Spleen (tissue), 11 donors: ENCODE data around the gene IGFL1. TPM values are rescaled to one million over a fixed set of nuclear protein-coding genes. Genes with fewer than 3 reads are reported as not detected.
"Not testable (repeated sequence)": the region's sequence is repeated elsewhere in the genome, so short reads cannot be mapped to it uniquely, and the experiment has no call there.

ENCODE experiments used
- DNase-seq: peaks from one replicate; pipeline ENCODE4 v3.0.0-alpha.2; 2020
- H3K27ac ChIP-seq, 8 donors: fragments of 200-600 bp; sonication (generic) in 7 of 8; 1 replicate in 4 of 8; 2 replicates in 4 of 8; pipeline versions ENCODE4 v1.5.0 to v1.8.0; 2016 to 2021; ENCODE audit warnings: inconsistent platforms in 4 of 8, mild to moderate bottlenecking in 4 of 8, moderate library complexity in 1 of 8
- H3K27me3 ChIP-seq, 7 donors: fragments of 200-600 bp; sonication (generic) in 6 of 7; replicated peaks in 1 of 7; 1 replicate in 4 of 7; 2 replicates in 3 of 7; pipeline versions ENCODE4 v1.5.0 to v1.8.0; 2016 to 2021; ENCODE audit warnings: inconsistent platforms in 3 of 7, mild to moderate bottlenecking in 1 of 7
- H3K36me3 ChIP-seq, 6 donors: fragments of 200-600 bp; sonication (generic) in 5 of 6; 1 replicate in 4 of 6; 2 replicates in 2 of 6; pipeline versions ENCODE4 v1.5.0 to v1.8.0; 2016 to 2021; ENCODE audit warnings: inconsistent platforms in 2 of 6
- H3K4me1 ChIP-seq, 6 donors: fragments of 200-600 bp; sonication (generic) in 5 of 6; 1 replicate in 3 of 6; 2 replicates in 3 of 6; pipeline versions ENCODE4 v1.5.0 to v1.8.0; 2016 to 2021; ENCODE audit warnings: inconsistent platforms in 3 of 6
- H3K4me3 ChIP-seq, 8 donors: fragments of 200-600 bp; sonication (generic) in 7 of 8; 1 replicate in 4 of 8; 2 replicates in 4 of 8; pipeline versions ENCODE4 v1.5.0 to v1.8.0; 2016 to 2021; ENCODE audit warnings: inconsistent platforms in 4 of 8, mild to moderate bottlenecking in 4 of 8, moderate library complexity in 2 of 8
- H3K9me3 ChIP-seq, 8 donors: fragments of 200-600 bp; sonication (generic) in 7 of 8; 1 replicate in 4 of 8; 2 replicates in 4 of 8; pipeline versions ENCODE4 v1.5.0 to v1.8.0; 2016 to 2021; ENCODE audit warnings: inconsistent platforms in 4 of 8
- CTCF ChIP-seq, 11 experiments: fragments of 200-600 bp in 7 of 11; fragments of 450-650 bp in 4 of 11; sonication (generic) in 4 of 11; IDR thresholded peaks in 8 of 11; conservative IDR thresholded peaks in 3 of 11; 1 replicate in 7 of 11; 2 replicates in 4 of 11; pipeline versions ENCODE4 v1.4.0 to v1.8.0; 2016 to 2021; ENCODE audit warnings: antibody characterized with exemption in 11 of 11, inconsistent platforms in 4 of 11, mild to moderate bottlenecking in 1 of 11
- POLR2A ChIP-seq, 3 donors: fragments of 450-650 bp; IDR thresholded peaks; one replicate each; pipeline ENCODE4 v1.5.1; 2017; ENCODE audit warnings: antibody characterized with exemption in 3 of 3, mild to moderate bottlenecking in 1 of 3
- POLR2AphosphoS5 ChIP-seq, 3 donors: sonication (generic); formaldehyde crosslinking; IDR thresholded peaks; one replicate each; pipeline ENCODE4 v1.5.1; 2017; ENCODE audit warnings: antibody characterized with exemption in 3 of 3
- WGBS, 5 donors: extraction: QIAGEN DNeasy Blood & Tissue Kit in 3 of 5; methylation state at CpG; one replicate each; pipeline versions ENCODE4 v1.1.5 to v1.1.7; 2013 to 2018; 5-methylcytosine and 5-hydroxymethylcytosine counted together
- intact Hi-C: fragments of 100-400 bp; cut with DNase I; formaldehyde crosslinking; loops from one replicate; pipeline ENCODE4 v1.15.0; 2023; ENCODE audit warnings: low total_unique reads
- polyA plus RNA-seq, 3 donors: library from polyadenylated mRNA; stranded (reverse); fragments of 200-250 nt; gene quantifications; one replicate each; pipeline ENCODE4 v1.2.1, GENCODE V29; 2013
- total RNA-seq, 7 donors: library from RNA; depleted of rRNA in 3 of 7; stranded (reverse); fragments of >200 nt in 3 of 7; fragmentation: NEBNext Ultra II Directional in 4 of 7; extraction: Animal tissue kit (Norgen Biotek cat#: 25700) in 4 of 7; gene quantifications; one replicate each; pipeline versions ENCODE4 v1.1.0 to v1.2.1, GENCODE V29; 2016 to 2021
- donor health status: healthy with polysubstance abuse.
- donor health status: DM: no; HTN: no; CAD: no; lungs with moderate emphysema.
- donor health status: DM: no; HTN: no; CAD: no.
- donor health status: Bipolar disorder and iron deficiency.
- donor health status: healthy.
- donor health status: DM: no; HTN: no; CAD: no.
- donor health status: DM: yes; HTN: yes; CAD: no.

Gene IGFL1
- total and polyA plus RNA-seq, 10 donors: not detected

DNA sequence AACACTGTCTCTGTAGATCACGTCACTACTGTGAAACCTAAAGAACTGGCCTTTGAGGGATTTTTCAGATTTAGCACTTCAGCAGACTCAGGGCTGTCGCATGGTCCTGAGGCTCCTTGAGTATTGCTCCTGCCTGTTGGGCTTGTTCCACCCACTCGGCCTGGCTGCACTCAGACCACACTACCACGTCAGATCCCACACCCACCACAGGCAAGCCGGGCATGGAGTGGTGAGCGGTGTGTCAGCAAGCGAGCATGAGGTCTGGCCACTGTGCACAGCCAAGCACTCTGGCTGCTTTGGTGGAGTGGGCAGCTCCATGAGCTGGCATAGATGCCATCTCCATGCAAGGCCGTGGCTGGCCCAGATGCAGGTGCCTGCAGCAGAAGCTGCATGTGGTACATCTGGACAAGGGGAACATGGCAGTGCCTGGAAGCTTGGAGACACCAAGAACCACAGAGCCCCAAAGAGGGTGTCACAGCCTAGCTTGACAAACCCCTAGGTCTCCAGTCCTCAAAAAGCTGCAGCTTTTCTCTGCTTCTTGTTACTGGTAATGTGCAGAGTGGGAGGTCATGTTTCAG is 9.4 kb upstream of the IGFL1 start:
- Histone ChIP-seq H3K4me1 (no peaks in the 10 kb centered on the region), H3K27me3 (peaks cover 0 to 85% (median 0%) of the 10 kb centered on the region in 7 donors), H3K9me3 (no peaks in the 10 kb centered on the region), H3K36me3 (no peaks in the 10 kb centered on the region), H3K27ac (no peak overlapping the region), H3K4me3 (no peak overlapping the region)
- TF ChIP-seq POLR2A (IDR thresholded peaks at IDR 0.05) (no peak), POLR2AphosphoS5 (IDR thresholded peaks at IDR 0.05) (no peak), CTCF (IDR thresholded peaks at IDR 0.05 in 8 of 11, conservative IDR thresholded peaks at IDR 0.05 in 3 of 11) (no peak)
- intact Hi-C loops: no loop called here
- DNase-seq: no peak
- WGBS, 5 donors: 76 to 82% (median 78%) methylated on average over 8 of the region's 8 CpGs

- no peak overlapping the region for H3K27ac ChIP-seq
- no peaks in the 10 kb centered on the region for H3K9me3 ChIP-seq
- DNase-seq: no peak
- WGBS, 5 donors: 77 to 90% (median 85%) methylated on average over 2 of the region's 2 CpGs
- no peaks in the 10 kb centered on the region for H3K4me1 ChIP-seq
- intact Hi-C loops: no loop called here
- TF ChIP-seq CTCF (IDR thresholded peaks at IDR 0.05 in 8 of 11, conservative IDR thresholded peaks at IDR 0.05 in 3 of 11) (no peak), POLR2A (IDR thresholded peaks at IDR 0.05) (no peak), POLR2AphosphoS5 (IDR thresholded peaks at IDR 0.05) (no peak)
- H3K36me3 ChIP-seq: no peaks in the 10 kb centered on the region
- H3K27me3 ChIP-seq: peaks cover 0 to 95% (median 0%) of the 10 kb centered on the region in 7 donors
- H3K4me3 ChIP-seq: no peak overlapping the region
Measured at GRCh38 chr19:46221152-46221551, 8.4 kb upstream of the IGFL1 start.

DNA sequence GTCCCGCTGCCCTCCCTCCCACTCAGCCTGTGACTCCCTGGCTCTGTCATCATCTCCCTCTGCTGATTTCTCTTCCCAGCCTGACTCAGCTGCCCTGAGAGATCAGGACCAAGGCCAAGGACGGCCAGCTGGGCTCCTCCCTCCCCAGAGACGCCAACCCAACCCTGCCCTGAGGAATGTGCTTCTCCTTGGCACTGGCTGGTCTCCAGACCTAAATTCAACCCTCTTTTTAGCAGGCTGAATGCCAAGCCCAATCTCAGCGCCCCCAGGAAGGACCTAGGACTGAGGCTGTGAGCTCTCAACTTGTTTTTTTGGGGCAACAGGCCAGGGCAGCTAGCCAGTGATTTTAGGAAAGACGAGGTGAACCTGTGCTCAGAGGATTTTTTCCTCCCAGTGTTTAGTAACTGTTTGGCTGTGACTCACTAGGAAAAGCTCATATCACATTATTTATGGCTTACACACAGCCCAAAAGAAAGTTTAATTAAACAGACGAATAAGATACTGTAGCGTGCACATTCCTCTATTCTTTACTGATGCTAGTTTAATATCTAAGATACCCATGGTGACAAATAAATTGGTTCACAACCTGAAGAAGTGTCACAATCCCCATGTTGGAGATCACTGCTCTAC is 7.4 kb upstream of the IGFL1 start:
- Histone ChIP-seq H3K36me3 (no peaks in the 10 kb centered on the region), H3K27me3 (peaks cover 0 to 96% (median 0%) of the 10 kb centered on the region in 7 donors), H3K27ac (no peak overlapping the region), H3K4me1 (no peaks in the 10 kb centered on the region), H3K4me3 (no peak overlapping the region), H3K9me3 (no peaks in the 10 kb centered on the region)
- intact Hi-C loops: no loop called here
- TF ChIP-seq POLR2A (IDR thresholded peaks at IDR 0.05) (no peak), POLR2AphosphoS5 (IDR thresholded peaks at IDR 0.05) (no peak), CTCF (IDR thresholded peaks at IDR 0.05 in 8 of 11, conservative IDR thresholded peaks at IDR 0.05 in 3 of 11) (no peak)
- DNase-seq: no peak
- WGBS, 5 donors: 30 to 48% (median 37%) methylated on average over 7 of the region's 7 CpGs

GRCh38 chr19:46223787-46224186 is 5.8 kb upstream of the IGFL1 start:
- DNase-seq, H3K9me3 ChIP-seq, intact Hi-C loops, H3K36me3 ChIP-seq, H3K27ac ChIP-seq, H3K4me1 ChIP-seq, H3K4me3 ChIP-seq: not testable (repeated sequence)
- 73 to 89% (median 80%) methylated on average over 6 to 9 of the region's 10 CpGs for WGBS, 5 donors
- H3K27me3 ChIP-seq: peaks cover 0 to 96% (median 0%) of the 10 kb centered on the region in 7 donors
